ENCODE data around the gene TMEM143.
"Not testable (repeated sequence)": the region's sequence is repeated elsewhere in the genome, so short reads cannot be mapped to it uniquely, and the experiment has no call there.

The TMEM143 gene

DNA sequence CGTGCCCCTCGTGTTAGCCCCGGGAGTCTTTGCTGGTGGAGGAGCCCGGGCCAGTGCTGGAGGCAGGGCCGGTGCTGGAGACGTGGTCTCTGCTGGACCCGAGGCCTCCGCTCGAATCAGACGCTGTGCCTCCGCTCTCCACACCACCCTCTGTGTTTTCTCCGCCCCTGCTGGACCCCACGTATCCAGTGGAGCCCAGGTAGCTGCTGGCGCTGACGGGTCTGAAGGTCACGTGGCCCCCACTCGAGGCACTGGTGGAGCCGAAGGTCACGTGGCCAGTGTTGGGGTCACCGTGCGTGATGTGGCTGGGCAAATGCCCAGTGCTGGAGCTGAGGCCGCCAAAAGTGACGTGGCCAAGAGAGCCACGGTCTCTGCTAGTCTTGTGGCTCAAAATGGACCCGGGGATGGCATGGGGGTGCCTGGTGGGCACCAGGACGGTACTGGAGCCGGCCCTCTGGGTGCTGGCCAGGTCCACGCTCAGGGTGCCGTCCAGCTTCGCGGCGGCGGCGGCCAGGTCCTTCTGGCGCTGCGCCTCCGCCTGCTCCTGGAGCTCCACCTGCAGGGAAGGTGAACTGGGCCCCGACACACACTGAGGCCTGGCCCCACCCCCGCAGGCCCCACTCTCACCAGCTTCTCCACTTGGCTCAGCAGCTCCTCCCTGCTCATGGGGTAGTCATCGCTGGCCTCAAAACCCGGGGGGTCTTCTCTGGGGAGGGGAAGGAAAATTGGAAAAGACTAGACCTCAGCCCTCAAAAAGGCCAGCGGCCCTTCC is 66.6 kb downstream of the TMEM143 start:
- DNase-seq (ENCODE audit: extremely low read depth, low read depth) = no peak
- TF ChIP-seq, protein P1, sequence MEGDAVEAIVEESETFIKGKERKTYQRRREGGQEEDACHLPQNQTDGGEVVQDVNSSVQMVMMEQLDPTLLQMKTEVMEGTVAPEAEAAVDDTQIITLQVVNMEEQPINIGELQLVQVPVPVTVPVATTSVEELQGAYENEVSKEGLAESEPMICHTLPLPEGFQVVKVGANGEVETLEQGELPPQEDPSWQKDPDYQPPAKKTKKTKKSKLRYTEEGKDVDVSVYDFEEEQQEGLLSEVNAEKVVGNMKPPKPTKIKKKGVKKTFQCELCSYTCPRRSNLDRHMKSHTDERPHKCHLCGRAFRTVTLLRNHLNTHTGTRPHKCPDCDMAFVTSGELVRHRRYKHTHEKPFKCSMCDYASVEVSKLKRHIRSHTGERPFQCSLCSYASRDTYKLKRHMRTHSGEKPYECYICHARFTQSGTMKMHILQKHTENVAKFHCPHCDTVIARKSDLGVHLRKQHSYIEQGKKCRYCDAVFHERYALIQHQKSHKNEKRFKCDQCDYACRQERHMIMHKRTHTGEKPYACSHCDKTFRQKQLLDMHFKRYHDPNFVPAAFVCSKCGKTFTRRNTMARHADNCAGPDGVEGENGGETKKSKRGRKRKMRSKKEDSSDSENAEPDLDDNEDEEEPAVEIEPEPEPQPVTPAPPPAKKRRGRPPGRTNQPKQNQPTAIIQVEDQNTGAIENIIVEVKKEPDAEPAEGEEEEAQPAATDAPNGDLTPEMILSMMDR (IDR thresholded peaks at IDR 0.05; ENCODE audit: low read depth, low read length) = no peak

DNA sequence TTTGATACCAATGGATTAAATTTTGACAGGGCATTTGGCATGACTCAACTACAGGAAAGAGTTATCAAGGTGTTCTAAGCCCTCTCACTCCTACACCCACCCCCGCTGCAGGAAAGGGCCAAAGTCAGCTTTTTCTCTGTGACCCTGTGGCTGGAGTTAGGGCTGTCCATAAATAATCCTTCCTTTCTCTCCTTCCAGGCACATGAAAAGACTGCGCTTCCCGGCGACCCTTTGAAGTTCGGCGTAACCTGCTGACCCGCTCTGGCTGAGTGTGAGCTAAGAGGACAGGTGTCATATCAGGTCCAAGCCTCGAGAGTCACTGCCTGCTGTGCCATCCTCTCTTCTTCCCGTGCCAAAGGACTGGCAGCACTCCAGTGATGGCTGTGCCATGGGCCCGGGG is 68.3 kb downstream of the TMEM143 start:
- no peak for DNase-seq (ENCODE audit: extremely low read depth, low read depth)
- TF ChIP-seq, protein P1 (IDR thresholded peaks at IDR 0.05; ENCODE audit: low read depth, low read length) = no peak

DNA sequence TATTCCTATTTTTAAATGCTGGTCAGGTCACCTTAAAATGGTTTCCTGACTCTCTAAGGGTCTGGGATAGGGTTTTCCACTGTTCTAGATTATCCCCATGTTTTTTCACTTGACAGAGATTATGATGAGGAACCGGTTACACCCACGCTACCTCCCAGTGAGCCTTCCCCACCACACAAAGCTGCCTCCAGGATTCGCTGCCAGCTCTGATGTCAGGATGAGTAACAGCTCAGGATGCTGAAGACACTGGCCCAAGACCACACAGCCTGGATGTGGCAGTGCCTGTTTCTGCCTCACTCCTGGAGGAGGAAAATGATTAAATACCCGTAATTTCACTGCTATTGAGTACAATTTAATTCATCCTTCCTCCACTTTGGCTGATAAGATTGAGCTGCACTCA is 70.9 kb downstream of the TMEM143 start:
- TF ChIP-seq, protein P1 (IDR thresholded peaks at IDR 0.05; ENCODE audit: low read depth, low read length) = no peak
- DNase-seq (ENCODE audit: extremely low read depth, low read depth) = peak; percentile 45

DNA sequence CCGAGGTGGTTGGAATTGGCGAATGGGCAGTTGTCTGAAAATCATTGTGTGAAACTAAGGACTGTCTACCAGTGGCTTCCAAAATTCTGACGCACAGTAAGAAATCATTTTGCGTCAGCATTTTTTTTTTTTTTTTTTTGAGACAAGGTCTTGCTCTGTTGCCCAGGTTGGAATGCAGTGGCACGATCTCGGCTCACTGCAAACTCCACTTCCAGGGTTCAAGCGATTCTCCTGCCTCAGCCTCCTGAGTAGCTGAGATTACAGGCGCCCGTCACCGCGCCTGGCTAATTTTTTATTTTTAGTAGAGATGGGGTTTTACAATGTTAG is 72.3 kb downstream of the TMEM143 start:
- DNase-seq (ENCODE audit: extremely low read depth, low read depth) = not testable (repeated sequence)

DNA sequence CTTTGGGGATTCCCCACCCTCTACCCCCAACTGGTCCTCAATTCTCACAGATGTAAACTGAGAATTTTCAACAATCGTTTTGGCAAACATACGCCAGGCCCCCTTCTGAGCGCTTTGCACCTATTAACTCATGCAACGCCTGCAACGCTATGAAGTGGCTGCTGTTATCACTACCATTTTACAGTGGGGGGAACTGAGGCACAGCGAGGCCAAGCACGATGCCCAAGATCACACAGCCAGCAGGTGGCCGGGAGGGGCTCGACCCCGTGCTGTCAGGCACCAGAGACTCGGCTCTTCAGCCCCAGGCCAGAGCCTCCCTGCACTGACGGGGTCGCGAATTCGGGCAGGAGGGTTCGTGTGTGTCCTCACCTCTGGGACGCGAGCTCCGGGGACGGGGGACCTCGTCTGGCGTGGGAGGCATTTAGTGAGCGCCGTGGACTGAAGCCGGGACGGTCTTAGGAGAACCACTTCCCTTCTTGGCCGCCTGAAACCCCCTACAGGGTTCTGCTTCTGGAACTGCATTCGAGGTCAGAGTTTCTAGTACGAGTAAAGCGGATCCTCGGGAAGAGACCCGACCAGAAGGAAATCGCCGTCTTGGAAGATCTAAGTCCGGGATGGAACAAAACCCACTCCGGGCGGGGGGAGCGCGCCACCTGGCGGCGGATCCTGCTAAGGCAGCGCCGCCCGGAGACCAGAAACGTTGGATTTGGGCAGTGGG is 72.8 kb downstream of the TMEM143 start:
- peak; percentile 57 for DNase-seq (ENCODE audit: extremely low read depth, low read depth)
- TF ChIP-seq, protein P1 (IDR thresholded peaks at IDR 0.05; ENCODE audit: low read depth, low read length) = no peak; the same call in none of the 2 replicates

DNA sequence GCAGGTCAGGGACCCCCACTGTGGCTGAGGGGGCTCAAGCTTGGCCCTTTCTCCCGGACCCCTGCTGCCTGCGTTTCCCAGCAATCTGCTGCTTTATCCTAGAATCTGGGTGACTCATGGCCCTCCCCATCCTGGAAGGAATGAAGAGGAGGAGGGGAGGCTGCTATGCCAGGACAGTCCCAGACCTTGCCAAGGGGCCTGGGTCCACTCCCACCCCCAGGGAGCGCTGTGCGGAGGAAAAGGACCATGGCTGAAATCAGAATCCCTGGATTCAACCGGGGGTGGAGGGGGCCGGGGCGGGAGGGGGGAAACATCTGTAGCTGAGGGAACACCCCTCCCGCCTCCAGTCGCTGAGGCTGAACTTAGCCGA is 73.4 kb downstream of the TMEM143 start:
- no peak for DNase-seq (ENCODE audit: extremely low read depth, low read depth)
- TF ChIP-seq, protein P1 (IDR thresholded peaks at IDR 0.05; ENCODE audit: low read depth, low read length) = peak; percentile 9; the same call in 1 of the 2 replicates

DNA sequence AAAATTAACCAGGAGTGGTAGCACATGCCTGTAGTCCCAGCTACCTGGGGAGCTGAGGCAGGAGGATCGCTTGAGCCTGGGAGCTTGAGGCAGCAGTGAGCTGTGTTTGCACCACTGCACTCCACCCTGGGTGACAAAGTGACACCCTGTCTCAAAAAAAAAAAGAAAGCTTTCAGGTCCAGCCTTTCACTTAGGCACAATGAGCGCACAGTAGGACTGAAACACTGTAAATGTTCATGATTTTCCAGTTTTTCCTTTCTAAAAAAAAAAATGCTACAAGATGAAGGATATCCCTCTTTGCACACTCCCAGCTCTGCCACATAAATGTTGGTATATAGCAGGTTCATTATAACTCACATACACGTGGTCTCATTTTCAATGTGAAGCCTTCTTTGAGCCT is 76.0 kb downstream of the TMEM143 start:
- TF ChIP-seq, protein P1 (IDR thresholded peaks at IDR 0.05; ENCODE audit: low read depth, low read length) = no peak

More for the DNA sequence above, 76.0 kb downstream of the TMEM143 start:
- DNase-seq (ENCODE audit: extremely low read depth, low read depth) = no peak

All from AG09319 (cell line).